ENCODE data around the gene CCDC148.

Gene CCDC148

DNA sequence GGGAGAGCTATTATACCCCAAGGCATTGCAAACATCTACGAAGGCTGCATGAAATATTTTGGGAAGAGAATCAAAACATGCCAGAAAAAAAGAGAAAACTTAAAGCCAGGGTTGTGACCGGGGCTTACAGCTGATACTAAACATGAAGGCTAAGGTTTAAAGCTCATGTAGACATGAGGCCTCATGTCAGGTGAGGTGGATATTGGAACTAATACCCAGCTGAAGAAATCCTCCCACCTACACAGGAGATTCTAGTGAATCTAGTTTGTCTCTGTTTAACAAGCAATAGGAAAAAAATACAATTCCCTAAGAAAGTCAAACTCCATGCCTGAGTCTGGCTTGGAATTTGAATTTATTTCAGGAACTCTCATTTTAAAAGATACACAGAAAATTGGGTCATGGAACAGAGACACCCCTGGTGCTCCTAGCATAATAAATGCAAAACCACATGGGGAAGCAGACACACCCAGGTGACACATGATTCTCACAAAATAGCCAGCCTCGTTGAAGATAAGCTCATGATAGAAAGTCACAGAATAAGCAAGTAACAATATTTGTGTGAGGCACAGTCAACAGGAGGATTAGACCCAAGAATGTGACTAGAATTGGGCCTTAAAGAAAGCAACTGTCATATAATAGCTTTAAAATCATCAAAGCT, 312.7 kb downstream of the CCDC148 start:
- no peak for DNase-seq

DNA sequence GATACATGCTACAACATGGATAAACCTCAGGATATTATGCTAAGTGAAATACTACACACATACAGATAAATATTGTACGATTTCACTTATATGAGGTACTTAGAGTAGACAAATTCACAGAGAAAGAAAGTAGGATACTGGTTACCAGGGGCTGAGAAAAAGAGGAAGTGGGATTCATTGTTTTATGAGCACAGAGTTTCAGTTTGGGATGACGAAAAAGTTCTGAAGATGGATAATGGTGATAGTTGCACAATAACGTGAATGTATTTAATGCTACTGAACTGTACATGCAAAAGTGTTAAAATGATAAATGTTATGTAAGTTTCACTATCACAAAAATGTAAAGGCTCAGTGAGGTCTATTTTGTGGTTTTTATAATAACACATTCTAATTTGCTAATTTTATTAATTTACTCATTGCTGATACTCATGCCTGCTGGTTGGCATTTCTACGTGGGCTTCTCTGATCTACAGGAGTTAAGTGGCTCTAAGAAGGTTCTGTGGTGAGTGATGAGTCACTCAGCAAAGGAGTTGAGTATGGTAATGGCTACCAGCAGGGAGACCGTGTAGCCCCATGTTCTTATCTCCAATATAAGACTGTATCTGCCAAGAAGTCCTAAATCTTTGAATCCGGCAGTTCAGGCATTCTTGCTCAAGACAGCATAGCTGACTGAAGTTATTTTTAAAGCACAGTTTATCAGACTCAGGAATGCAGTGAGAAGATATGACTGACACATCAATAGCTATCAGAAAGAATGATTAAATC, 313.8 kb downstream of the CCDC148 start:
- no peak for DNase-seq

DNA sequence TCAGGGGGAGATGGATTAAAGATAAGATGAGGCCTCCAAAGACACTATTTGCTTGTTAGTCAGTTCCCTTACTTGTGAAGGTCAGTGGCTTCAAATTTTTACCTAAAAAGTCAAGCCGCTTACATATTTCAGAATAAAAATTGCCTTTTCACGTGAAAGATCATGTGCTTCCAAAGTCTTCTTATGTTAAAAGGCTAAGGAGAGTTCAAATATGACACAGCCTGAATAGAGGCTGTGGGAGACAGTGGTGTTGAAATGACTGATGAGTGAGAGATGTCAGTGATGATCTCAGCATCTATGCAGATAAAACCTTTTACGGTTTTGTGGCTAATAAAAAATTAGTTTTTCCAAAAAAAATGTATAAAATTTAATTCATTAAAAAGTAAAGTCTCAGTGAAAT, 314.4 kb downstream of the CCDC148 start:
- DNase-seq = no peak

DNA sequence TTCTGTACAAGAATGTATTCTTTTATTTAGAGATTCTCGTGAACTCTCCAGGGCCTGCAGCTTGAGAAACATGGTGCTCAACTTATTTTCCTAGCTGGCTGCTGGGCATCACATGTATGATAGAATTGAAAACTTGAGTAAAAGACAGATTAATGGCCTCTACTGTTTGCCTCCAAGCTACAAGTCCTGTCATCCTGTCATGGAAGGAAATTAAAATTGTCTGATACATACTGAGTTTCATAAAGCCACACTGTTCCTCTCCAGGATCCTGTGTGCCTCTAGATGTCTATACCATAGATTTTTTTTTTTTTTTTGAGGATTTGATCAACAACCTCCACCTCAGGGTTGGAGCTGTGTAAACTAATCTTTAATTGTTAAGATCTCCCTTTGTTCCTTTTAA, 316.4 kb downstream of the CCDC148 start:
- DNase-seq = no peak

DNA sequence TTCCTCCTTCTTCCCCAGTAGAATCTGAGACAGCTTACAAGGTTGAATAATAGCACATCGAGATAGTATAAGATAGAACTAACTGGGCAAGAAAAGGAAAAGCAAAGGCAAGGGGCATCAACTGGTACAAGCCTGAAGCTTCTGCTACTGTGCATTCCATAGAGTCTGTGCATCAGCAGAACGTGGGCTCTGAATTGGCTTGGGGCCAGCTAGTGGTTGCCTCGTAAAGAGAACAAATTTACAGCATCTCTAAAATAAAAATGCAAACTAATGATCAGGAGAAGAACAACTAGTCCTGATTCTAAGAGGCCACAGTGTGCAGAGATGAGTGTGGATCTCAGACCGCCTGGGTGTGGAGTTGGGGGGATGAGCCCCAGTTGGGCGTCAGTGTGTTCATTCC, 318.3 kb downstream of the CCDC148 start:
- DNase-seq = no peak

DNA sequence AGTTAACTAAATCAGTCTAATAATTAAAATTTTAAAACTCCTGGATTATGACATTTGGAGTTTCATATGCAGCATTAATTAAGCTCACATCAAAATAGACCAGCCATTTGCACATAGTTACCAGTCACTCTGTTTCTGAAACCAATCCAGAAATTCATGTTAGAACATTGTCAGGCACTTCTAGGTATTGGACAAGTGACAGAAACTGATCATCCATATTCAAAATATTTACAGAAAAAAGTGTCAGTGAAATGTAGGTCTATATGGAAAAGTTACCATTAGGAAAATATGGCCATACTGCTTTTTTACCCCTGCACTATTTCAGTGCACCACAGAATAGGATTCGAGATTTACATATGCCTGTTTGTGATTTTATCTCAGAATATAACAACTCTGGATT, 321.5 kb downstream of the CCDC148 start:
- DNase-seq = no peak

DNA sequence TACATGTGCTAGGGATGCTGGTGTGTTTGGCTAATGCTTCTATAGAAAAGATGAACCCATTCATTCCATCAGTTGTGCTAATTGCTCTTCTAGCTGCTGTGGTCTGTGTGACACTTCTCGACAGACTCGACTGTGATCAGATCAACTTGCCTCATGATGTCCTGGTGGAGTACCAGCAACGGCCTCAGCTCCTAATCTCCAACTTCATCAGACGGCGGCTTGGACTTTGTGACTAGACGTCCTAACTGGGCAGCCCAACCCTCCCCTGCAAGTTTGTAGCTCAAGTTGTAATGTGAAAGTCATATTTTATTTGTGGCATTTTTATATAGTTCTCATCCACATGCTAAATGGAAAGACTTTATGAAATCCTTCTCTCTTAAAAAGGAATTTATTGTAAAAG, 321.9 kb downstream of the CCDC148 start:
- DNase-seq = no peak

DNA sequence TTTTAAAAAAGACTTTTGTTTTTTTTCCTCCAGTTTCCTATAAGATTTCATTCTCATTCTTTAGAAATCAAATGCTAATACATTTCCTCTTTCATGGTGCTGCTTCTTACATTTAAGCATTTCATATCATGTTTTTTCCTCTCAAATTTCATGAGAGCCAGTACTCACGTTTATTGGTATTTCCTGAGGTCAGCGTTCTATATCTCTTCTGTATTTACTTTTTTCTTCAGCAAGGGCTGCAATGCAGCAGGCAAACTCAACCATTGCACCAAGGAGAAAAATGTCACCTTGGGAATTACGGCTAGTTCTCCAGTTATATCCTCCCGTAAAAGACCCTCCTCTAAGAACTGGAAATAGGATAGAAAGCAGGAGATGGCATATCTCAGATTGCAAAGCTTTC, 322.5 kb downstream of the CCDC148 start:
- DNase-seq = no peak

DNA sequence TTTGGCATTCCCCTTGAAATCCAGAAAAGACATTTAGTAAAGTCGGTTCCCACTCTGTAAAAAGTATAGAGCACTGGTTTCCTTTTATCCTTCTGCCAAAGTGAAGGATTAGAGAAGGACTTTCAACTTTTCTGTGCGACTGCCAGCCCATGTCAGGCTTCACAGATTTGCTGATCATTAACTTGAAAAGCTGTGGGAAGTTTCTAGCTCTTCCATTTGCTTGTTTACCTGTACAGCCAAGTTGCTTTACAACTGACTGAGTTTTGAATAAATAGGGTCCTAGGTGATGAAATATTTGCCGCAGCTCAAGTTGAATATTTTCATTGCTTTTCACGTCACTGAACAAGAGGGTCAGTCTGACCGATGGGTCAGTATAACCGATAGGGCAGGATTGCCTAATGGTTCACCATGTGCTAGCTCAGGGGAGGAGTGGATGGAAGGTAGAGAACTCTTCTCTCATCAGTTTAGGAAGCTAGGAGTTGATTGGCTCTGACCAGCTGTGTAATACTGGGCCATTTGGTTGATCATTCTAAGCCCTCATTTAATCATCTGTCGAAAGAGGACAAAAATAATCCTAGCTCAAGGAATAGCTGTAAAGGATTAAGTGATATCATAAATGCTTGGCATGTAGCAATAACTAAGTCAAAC, 324.5 kb downstream of the CCDC148 start:
- no peak for DNase-seq

DNA sequence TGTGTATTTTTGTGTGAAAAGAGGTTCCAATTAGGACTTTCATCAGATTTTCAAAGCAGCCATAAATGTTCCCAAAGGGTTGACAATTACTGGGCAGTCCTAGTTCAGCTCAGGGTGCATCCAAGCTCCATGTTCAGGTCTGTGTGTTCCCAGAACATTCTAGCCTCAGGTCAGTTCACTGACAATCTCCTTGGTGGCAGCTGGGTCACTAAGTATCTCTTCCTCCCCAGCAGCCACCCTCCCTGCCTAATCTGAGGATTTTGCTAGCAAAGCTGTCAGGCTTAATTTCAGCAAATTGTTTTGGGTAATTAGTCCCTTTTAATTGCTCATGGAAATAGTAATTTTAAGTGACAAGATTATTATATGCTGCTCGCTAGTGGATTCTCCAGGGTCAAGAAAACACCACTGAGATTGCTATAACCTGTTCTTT, 325.1 kb downstream of the CCDC148 start:
- no peak for DNase-seq

DNA sequence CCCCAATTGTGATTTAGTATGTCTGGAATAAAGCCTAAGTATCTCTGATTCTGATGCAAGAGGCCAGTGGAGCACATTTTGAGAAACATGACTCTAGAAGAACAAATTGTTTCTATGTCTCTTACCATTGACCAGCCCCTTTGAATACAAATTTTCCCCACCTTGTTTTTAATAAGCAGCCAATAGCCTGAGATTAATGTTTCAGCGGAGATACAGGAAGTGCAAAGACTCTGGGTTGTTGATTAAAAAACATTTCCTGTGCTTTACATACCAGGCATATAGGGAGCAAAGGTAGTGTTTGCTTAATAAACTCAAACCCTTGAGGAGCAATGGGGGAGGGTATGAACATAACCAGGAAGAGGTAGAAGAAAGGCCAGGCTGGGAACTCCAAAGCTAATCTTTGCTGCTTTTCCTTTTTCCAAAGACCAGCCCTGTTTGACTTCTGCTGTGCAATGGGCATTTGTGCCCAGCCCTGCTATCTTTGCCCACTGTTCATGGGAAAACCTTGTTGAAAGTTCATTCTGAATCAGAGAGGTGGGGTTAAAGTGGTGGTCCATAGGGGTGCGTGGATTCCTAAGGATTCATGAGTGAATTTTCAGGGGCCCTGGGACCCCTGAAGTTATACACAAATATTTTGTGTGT, 325.6 kb downstream of the CCDC148 start:
- no peak for DNase-seq

DNA sequence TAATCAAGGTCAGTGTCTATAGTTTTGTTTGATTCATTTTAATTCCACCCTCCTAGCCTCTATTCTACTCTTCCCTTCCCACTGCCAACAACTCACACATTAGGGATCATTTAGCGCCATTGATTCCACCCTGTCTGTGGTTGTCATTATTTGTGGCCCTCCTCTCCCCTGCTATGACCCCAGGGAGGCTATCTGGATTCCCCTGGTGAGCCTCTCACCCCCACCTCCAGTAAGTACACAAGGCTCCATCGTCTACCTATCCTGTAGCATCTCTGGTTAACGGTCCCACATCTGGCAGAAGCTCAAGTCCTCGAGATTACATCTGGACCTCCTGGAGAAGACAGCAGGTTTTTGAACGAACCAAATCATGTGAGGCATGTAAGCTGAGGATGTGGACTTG, 327.5 kb downstream of the CCDC148 start:
- DNase-seq = no peak

DNA sequence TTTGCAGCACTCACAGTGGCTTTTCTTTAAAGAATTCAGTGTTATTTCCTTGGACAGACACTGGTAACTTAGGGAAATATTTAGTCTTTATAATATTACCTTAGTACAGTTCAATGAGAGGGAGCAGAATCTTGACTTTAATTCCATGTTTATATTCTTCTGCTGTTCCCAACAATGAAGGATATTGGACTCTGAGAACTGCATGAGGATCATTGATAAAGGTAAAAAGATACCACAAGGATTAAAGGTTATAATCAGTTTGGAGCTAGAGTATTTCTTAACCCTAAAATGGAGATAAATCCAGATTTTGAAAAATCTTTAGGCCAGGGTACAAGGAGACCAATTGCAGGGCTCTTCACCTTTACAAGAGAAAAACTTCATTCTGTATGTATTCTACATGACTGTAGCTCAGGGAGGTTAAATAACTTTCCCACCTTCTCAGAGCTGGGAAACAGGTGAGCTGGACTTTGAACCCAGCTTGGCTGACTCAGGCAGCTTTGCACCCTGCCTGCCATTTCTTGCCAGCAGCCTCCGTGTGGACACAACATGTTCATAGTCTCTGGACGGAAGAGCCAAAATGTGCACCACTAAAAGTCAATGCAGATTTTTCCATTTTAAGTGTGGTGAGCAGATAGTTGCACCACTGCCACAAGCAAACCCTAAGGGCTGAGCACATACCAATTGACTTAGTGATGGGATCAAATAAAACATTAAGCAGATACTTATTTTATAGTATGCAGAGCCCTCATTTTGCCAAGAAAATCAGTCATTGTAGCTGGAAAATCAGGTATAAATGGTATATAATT, 328.2 kb downstream of the CCDC148 start:
- DNase-seq = no peak

DNA sequence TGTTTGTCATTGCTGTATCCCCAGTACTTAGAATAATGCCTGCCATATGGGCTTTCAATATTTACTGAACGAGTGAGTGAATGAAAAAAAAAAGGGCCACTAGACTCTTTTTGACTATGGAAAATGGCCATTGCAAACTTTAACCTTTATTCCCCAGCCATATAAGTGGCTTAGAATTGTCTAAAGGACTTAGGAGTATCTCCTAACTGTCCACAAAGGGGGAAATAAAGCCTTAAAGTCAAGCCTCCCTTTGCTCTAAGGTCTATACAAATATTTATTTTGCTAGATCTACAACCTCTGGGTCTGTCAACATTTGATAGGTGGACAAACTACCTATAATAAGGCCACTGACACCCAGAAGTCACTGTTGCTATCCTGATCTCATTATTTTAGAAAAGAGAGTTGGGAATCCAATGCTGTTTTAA, 329.2 kb downstream of the CCDC148 start:
- DNase-seq = peak; percentile 28

DNA sequence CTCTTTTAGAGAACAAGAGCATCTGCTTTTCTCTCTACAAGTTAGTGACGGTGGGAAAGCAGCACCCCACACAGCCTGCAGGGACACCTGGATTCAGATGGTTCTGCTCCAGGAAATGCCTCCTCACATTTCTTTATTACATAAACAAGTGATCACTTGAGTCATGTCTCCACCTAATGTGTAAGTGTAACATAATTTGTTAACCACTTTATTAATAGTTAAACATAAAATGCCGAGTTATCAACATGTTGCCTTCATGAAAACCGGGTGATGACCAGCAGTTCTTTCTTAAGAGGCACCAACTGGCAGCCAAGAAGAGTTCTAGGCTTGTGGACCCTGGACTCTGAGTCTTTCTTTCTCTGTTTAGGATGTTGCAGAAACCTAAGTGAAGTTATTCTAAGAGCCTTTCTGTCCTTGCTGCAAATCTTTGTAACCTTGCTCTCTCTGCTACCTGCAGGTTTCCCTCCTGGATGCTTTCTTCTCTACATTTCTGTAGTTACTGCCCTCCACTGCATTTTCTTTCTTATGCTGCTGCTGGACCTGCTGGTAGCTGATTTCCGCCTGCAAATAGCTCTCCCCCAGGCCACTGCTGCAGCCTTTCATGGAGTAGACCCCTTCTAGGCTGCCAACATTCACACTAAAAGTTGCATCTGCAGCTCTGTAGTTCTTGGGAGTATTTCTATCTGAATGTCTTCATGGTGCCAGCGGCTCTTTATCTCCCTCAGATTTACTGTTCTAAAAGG, 330.6 kb downstream of the CCDC148 start:
- DNase-seq = peak; percentile 21

DNA sequence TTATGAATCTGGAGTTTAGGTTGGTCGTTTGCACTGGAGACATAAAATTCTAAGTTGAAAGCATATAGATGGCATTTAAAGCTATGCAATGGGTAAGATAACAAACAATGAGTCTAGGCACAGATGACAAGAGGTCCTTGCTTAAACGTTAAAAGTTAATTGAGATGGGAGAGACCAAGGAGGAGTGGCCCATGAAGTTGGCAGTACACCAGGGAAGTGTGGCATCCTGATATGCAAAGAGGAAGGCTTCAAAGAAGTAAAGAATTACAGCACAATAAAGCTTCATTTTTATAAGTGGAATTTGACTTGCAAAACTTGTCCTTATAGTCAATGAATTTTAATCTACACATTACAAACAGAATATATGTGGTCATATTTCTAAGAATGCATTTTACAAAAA, 331.7 kb downstream of the CCDC148 start:
- no peak for DNase-seq
